Glomerular endothelial cell (primary cell): ENCODE measurements around the gene STRBP. TPM values are rescaled to one million over a fixed set of nuclear protein-coding genes. Genes with fewer than 3 reads are reported as not detected.
"Not testable (repeated sequence)": the region's sequence is repeated elsewhere in the genome, so short reads cannot be mapped to it uniquely, and the experiment has no call there.

ENCODE experiments used
- DNase-seq: peaks from one replicate; pipeline ENCODE4 v3.0.0-alpha.2; 2011; ENCODE audit warnings: low read depth, low spot score; ENCODE audit errors: extremely low read depth
- total RNA-seq: library from RNA; depleted of rRNA; stranded (reverse); fragments of >200 nt; gene quantifications from 2 replicates; pipeline ENCODE4 v1.2.3, GENCODE V29; 2015

Gene STRBP
- 10.3 and 10.9 TPM in 2 replicates for total RNA-seq

DNA sequence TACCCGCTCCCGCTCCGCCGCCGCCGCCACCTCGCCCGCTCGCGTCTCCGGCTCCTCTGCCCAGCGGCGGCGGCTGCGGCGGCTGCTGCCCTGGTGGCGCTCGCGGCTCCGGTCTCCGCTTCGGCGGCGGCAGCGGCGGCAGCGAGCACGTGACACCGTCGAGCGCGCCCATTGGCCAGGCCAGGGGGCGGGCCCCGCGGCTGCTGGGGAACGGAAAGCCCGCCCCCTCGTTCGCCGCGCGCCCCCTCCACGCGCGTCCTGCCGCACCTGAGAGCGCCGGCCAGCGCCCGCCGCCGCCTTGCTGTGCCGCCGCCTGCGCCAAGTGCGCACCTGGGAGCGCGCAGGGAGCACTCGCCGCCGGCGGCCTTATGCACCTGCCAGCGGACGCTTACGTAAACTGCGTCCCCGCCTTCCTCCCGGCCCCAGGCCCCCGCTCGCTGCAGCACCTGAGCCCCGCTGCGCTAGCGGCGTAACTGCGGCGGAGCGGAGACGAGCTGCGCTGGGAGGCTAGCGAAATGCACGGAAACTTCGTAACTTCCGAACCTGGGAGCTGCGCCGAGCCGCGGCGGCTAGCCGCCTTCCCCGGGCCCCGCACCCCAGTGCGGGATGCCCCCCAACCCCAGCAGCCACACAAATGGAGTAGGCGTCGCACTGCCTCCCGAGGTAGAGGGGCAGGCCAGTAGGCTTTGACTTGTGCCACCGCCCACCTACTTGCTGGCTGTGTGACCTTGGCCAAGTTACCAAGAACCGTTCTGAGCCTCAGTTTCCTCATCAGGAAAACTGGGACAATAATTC lies at the start of gene STRBP:
STRBP (minus strand) TSS at position 122 of the 795 bp plus-strand sequence. CDS start 84,452 bp downstream, outside the sequence.
- no peak for DNase-seq

DNA sequence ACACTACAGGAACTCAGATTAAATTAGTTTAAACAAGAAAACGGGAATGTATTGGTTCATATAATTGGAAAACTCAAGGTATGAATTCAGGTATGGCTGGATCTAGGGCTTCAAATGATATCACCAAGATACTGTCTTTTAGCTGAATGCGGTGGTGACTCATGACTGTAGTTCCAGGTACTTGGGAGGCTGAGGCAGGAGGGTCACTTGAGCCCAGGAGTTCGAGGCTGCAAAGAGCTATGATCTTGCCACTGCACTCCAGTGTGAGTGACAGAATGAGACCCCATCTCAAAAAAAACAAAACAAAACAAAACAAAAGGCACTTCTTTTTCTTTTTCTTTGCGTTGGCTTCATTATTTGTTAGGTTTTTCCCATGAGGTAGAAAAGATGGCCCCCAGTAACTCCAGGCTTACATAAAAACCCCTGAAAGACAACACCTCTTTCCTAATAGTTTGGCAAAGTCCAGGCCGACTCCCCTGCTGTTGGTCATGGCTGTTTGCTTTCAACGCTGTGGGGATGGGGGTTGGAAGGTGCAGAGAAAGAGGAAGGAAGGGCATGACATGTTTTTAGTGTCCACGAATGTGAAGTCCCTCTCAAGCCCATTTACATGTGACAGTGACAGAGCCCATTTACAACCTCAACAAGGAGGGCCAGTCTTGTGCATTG lies 47.8 kb upstream of the STRBP start:
- no peak for DNase-seq

DNA sequence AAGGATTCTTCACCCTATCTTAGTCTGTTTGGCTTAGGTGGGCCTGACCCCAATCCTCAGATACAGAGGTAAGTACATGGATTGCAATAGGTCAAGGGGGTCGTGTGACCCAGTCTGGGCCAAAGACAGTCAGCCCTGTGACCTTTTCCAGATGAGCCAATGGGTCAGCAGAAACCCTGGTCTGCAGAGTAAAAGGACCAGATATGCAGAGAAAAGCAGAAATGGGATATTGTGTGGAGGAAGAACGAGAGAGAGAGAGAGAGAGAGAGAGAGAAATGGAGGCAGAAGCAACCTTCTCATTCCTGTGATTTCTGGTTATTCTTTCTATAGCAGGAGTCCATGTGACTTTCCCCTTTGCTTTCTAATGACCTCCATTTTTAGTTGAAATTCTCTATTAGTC lies 47.2 kb upstream of the STRBP start:
- no peak for DNase-seq

DNA sequence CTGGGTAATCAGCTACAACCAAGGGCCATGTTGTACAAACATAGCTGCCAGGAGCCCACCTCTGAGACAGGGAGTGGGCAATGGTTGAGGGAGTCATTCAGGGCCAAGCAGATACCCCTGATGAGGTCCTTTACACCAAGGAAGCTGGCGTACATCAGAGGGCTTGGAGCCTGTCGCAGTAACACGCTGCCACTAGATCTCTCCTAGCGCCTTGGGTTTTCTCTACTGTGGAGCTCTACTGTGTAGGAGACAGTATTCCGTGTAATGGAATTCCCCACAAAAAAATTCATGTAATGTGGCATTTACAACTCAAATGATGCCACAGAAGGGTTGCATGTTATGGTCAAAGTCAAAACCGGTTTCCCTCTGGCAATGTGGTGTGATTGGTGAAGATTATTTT lies 46.2 kb upstream of the STRBP start:
- DNase-seq = no peak

DNA sequence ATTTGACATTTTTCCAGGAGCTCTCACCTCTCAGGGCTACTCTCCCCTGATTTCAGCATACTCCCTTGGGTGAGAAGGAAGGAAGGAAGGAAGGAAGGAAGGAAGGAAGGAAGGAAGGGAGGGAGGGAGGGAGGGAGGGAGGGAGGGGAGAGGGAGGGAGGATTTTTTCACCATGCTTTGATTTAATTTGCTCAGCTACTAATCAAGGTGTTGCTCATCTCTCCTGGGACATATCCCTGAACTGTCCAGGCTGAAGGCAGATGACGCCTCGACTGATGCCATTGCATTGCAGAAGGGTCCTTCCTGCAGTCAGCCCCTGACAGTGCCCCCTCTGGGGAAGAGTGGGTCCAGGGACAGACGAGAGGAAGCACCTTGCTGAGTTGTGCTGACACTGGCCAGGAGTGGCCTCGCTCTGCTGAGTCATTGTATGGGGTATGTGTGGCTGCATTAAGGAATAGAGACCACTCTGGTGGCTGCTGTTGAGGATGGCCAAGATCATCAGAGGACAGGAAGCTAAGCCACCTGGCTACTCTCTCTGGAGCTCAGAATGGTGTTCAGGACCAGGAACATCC lies 44.0 kb upstream of the STRBP start:
- no peak for DNase-seq

DNA sequence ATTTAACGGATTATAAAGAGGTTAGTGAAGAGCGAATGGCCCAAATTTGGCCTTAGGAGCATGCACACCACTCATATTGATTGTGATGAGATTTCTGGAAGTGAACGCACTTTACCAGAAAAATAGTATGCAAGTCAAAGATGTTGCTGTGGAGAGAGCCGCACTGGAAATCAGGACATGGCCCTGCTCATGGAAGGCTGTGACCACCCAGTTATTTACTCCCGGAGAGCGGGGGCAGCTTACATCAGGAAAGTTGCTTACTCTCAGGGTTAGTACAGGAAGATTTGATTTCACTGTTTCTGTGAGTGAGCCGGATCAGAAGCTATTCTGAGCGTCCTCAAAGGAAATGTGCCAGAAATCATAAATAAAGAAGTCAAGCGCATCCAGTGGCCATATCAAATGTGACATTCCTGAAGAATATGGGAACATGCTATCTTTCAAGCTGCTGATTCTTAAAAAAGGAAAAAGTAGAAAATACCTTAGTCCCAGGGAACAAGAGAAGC lies 42.9 kb upstream of the STRBP start:
- DNase-seq = no peak

DNA sequence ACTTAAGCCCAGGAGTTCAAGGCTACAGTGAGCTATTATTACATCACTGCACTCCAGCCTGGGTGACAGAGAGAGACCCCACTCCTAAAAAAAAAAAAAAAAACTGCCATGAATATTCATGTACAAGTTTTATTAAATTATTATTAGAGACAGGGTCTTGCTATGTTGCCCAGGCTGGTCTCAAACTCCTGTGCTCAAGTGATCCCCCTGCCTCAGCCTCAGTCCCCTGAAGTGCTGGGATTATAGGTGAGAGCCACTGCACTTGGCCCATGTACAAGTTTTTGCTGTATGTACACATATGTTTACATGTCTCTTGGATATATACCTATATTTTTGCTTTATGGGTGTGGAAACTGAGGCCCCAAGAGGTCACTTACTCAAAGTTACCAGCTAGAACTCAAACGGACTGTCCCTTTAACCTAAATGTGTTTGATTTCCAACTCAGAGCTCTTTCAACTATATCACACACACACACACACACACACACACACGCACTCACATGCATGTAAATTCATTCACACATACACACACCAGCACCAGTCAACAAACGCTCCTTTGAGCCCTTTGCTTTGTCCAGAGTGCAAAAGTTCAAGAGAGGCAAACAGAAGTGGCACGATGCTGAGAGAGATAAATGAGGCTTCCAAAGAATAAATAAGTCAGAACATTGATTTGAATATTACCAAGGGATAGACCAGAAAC lies 42.3 kb upstream of the STRBP start:
- DNase-seq = no peak

DNA sequence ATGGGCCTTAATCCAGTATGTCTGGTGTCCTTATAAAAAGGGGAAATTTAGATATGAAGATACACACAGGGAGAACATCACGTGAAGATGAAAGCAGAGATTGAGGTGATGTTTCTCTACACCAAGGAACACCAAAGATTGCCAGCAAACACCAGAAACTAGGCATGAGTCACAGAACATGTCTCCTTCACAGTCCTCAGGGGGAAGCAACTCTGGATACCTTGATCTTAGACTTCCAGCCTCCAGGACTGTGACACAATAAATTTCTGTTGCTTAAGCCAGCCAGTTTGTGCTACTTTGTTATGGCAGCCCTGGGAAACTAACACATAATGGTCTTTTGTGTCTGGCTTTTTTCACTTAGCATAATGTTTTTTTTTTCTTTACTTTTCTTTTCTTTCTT lies 41.2 kb upstream of the STRBP start:
- DNase-seq = no peak

DNA sequence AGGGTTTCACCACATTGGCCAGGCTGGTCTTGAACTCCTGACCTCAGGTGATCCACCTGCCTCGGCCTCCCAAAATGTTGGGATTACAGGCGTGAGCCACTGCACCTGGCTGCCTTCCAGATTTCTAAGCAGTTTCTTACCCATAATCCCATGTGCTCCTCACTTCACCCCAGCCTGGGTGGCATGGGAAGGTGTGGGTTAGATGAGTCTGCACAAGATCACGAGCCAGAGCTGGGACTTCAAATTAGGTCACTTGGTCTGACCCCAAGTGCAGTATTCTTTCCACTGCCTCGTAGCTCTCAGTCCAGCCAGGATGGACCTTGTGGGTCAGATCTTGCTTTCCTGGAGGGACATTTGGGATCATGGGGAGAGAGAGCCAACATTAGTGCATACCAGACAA lies 37.5 kb upstream of the STRBP start:
- DNase-seq = no peak

DNA sequence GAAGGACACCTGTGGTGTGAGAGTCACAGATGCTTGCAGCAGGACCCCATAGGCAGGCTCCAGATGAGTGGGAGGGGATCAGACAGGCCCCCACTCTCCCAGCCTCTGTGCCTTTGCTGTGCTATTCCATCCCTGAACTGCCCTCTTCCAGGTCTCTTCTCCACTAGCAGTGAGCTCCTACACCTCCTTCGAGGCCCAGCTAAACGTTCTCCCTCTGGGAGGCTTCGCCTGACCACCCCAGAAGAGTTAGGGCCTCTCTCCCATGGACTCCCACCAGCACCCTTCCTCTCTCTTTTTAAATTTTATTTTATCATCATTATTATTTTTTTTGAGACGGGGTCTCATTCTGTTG lies 35.9 kb upstream of the STRBP start:
- no peak for DNase-seq

DNA sequence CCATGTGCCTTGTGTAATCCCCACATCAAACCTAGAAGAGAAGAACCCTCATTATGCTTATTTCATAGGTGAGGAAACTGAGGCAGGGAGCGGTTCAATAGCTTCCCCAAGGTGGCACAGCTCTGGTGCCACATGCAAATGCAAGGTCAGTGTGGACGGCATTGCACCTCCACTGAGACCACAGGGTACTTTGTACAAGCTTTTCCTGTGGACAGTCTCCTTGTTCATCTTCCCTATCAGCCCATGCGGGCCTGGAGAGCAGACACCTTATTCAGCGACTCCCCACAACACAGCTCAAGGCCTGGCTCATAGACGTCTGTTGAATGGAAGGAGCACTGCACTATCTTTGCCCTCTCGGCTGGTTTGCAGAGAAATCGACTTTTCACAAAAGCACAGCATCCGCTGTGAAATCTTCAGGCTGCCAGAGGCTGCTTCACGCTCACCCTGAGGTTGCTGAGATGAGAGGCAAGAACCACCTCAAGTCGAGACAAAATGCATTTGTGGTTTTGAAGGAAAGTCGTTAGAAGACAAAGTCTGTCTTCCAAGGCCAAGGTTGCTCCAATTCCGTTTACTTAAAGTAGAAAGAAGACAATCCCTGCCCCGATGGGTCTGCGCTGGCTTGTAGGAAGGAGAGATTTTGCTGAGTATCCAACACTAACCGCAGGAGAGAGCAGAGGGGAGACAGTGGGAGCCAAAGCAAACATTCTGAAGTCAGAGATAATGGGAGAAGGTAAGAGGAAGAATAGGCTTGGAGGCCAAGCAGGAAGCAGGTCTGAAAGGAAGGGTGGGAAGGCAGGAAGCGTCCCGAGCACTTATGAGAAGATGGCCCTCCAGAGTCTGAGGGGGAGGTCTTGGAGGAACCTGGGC lies 34.2 kb upstream of the STRBP start:
- DNase-seq = no peak

DNA sequence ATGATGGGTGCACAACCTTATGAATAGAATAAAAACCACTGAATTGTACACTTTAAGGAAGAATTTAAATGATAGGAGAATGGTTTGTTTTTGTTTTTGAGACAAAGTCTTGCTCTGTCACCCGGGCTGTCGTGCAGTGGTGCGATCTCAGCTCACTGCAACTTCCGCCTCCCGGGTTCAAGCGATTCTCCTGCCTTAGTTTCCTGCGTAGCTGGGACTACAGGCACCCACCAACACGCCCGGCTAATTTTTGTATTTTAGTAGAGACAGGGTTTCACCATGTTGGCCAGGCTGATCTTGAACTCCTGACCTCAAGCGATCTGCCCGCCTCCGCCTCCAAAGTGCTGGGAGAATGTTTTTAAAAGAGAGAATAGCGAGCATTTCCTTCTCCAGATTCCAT lies 33.5 kb upstream of the STRBP start:
- DNase-seq = not testable (repeated sequence)

DNA sequence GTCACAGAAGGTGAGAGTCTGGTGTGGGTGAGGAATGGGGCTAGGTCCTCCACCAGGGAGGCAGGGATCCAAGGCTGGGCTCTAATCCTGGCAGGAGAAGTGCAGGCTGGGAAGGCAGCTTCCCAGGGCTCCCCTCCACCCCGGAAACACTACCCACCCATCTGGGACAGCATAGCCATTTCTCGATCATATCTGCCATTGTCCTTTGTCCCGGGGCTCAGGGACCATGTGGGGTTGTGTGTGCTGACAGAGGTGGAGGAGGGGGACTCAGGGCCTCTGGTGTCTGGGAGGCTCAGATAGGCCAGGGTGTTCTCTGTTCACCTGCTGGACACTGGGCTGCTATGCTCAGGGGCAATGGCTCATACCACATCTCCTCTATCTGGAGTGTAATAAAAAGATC lies 32.2 kb upstream of the STRBP start:
- DNase-seq = no peak

DNA sequence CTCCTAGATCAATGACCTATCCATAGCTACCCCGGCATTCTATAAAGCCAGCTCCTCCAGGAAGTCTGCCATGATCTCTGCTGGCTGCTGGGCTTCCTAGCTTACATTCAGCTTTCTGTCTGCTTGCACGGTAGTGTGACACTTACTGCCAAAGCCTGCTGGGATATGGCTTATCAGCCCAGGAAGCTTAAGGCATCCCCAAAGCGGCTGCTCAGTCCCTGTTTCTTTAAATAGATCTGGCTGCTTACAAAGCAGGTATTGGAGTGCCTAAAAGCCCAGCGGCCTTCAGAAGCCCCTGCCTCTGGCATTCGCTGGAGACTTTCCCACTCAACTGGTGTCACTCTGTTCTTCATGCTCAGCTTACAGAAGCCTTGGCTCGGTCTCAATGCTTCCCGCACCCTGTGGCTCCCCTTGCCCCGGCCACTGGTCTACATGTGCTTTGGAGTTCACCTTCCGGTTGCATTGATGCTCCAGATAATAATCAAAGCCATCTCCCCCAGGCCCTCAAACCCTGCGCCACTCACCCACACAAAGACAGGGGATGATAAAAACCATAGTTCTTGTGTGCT lies 31.3 kb upstream of the STRBP start:
- no peak for DNase-seq

DNA sequence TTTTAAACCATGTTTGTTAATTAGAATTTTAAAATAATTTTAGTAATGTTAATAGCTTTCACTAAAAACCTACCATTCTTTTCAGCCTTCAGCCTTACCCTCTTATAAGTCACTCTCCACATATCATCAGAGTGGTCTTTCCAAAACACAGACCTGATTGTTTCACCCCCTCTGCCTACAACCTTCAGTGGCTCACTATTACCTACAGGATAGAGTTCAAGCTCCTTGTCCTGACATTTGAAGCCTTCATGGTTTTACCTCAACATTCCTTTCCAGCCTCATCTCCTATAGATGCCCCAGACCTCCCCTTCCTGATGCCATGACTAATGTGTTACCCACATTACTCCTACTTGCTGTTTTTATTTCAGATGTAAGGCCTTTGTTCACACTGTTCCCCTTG lies 27.8 kb upstream of the STRBP start:
- DNase-seq = no peak

DNA sequence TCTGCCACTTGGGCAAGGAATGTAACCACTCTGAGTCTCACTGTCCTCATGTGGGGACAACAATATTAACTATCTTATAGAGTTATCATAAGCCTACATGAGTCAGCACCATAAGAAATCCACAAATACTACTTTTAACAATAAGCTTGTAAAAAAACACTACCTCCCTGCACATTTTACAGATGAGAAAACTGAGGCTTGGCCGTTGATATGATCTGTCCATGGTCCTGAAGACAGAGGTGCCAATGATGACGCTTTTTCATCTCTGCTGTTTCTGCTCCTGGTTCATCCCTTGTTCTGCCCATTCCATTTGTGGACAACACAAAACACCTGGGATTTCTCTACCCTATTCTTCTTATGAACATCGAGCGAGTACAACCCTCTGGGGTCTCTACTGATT lies 23.4 kb upstream of the STRBP start:
- DNase-seq = no peak

DNA sequence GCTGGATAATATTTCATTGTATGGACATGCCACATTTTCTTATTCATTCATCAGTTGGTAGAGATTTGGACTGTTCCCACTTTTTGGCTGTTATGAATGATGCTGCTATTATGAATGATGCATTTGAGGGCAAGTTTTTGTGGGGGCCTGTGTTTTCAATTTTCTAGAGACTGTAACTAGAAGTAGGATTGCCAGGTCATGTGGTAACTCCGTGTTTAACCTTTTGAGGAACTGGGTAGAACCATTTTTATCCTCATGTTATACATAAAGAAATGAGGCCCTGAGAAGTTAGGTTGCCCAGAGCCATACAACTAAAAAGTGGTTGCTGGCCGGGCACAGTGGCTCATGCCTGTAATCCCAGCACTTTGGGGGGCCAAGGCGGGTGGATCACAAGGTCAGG lies 22.4 kb upstream of the STRBP start:
- DNase-seq = no peak

DNA sequence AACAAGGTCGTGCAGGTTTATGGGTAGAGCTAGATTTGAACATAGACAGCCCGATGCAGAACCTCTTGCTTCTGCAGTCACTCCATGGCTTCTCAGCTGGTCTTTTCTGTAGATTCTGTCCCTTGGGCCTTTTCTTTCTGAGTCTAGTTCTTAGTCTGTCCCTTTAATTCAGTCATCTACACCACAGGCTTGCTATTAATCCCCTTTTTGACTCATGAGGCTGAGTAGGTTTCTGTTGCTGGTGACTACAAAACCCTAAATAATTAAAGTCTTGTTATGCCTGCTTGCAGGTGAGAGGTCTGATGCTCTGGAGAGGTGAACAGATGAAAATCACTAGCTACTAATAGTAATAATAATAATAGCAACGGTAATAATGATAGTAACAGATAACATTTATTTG lies 19.3 kb upstream of the STRBP start:
- DNase-seq = no peak

DNA sequence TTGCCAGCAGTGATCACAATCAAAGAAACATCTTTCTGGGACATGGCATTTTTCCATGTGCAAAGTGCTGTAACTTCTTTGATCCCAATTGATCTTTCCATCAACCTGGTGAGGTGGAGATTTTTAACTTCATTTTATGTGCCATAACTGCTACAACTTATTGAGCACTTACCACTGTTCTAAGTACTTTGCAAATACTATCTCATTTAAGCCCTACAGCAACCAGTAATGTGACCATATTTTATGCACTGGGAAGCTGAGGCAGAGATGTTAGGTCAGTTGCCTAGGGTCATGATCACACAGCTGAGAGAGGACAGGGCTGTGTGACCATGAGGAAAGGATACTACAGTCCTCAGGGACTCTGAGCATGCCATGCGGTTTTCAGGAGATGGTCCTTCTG lies 17.9 kb upstream of the STRBP start:
- DNase-seq = no peak

DNA sequence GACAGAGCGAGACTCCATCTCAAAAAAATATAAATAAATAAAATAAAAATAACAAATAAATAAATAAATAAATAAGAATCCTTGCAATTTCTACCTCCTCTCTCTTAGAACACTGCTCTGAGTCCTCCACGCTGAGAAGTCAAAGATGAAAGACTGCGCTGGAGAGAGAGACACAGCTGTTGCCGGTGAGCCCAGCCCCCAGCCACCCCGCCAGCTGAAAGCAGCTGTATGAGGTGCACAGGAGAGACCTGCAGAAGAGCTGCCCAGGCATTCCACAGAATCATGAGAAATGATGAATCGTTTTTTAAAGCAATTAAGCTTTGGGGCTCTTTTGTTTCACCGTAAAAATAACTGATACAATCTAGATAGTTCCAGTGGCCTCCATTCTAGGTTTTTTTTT lies 16.3 kb upstream of the STRBP start:
- no peak for DNase-seq
